Cardiac septum (tissue), 1 donor: ENCODE results near the gene TPM2. TPM values are rescaled to one million over a fixed set of nuclear protein-coding genes. Genes with fewer than 3 reads are reported as not detected.
"Not testable (repeated sequence)": the region's sequence is repeated elsewhere in the genome, so short reads cannot be mapped to it uniquely, and the experiment has no call there.

Source experiments
- DNase-seq: peaks from one replicate; pipeline ENCODE4 v3.0.0-alpha.2; 2020; ENCODE audit warnings: low spot score
- intact Hi-C: fragments of 100-400 bp; cut with DNase I; formaldehyde crosslinking; loops from one replicate; pipeline ENCODE4 v1.14.0; 2022
- microRNA-seq: library from miRNA; unstranded; fragments of <30 nt; microRNA quantifications from one replicate; pipeline ENCODE4 v1.2.0, GENCODE V29; 2020
- total RNA-seq: library from RNA; stranded (reverse); fragmentation: NEBNext Ultra II Directional; extraction: Animal tissue kit (Norgen Biotek cat#: 25700); gene quantifications from one replicate; pipeline ENCODE4 v1.2.1, GENCODE V29; 2021
- donor health status: DM: no; HTN: no; CAD: no.

TPM2 gene
- total RNA-seq, 1 donor from 2014 or later: 690 TPM

GRCh38 chr9:35643046-35643445 is 46.7 kb downstream of the TPM2 start:
- intact Hi-C loops: no loop called here
- DNase-seq: no peak

GRCh38 chr9:35641478-35641877 is 48.2 kb downstream of the TPM2 start:
- intact Hi-C loops: not testable (repeated sequence)

GRCh38 chr9:35640431-35640830 is 49.3 kb downstream of the TPM2 start:
- intact Hi-C loops, DNase-seq: not testable (repeated sequence)

More at GRCh38 chr9:35641478-35641877, 48.2 kb downstream of the TPM2 start:
- DNase-seq: not testable (repeated sequence)

GRCh38 chr9:35639631-35640030 is 50.1 kb downstream of the TPM2 start:
- no peak for DNase-seq
- intact Hi-C loops: no loop called here

GRCh38 chr9:35639225-35639624 is 50.5 kb downstream of the TPM2 start:
- intact Hi-C loops, DNase-seq: not testable (repeated sequence)

- intact Hi-C loops, DNase-seq: not testable (repeated sequence)
Observed at GRCh38 chr9:35638751-35639150, 51.0 kb downstream of the TPM2 start.

- intact Hi-C loops, DNase-seq: not testable (repeated sequence)
Observed at GRCh38 chr9:35637427-35637955, 52.2 kb downstream of the TPM2 start.

GRCh38 chr9:35636877-35637246 is 52.9 kb downstream of the TPM2 start:
- DNase-seq, intact Hi-C loops: not testable (repeated sequence)

GRCh38 chr9:35636135-35636876 is 53.4 kb downstream of the TPM2 start:
- intact Hi-C loops: no loop called here

GRCh38 chr9:35635730-35636129 is 54.0 kb downstream of the TPM2 start:
- DNase-seq: no peak
- intact Hi-C loops: no loop called here

More at GRCh38 chr9:35636135-35636876, 53.4 kb downstream of the TPM2 start:
- no peak for DNase-seq

Small RNA genes within 50 kb of the gene (microRNA-seq; reads per million reads assigned to microRNA genes)
- gene MIR6852 (not detected), gene MIR6853 (not detected)

Other genes starting within 250 kb of the TPM2 start
- gene RUSC2, start 199.8 kb downstream of the TPM2 start, total RNA-seq: 44.5 TPM
- gene TESK1, start 84.7 kb downstream of the TPM2 start, total RNA-seq: 34.2 TPM
- 0.59 TPM for gene CD72, start 71.5 kb downstream of the TPM2 start, total RNA-seq
- gene SIT1, start 39.0 kb downstream of the TPM2 start, total RNA-seq: not detected
- gene RMRP, start 31.9 kb downstream of the TPM2 start, total RNA-seq: 10,677 TPM
- 47.7 TPM for gene CCDC107, start 31.6 kb downstream of the TPM2 start, total RNA-seq
- gene ARHGEF39, start 24.7 kb downstream of the TPM2 start, total RNA-seq: 0.48 TPM
- 0.48 TPM for gene CA9, start 16.0 kb downstream of the TPM2 start, total RNA-seq
- 291 TPM for gene TLN1, start 42.3 kb upstream of the TPM2 start, total RNA-seq
- 25.0 TPM for gene CREB3, start 42.7 kb upstream of the TPM2 start, total RNA-seq
- 98.6 TPM for gene GBA2, start 59.3 kb upstream of the TPM2 start, total RNA-seq
- 40.0 TPM for gene RGP1, start 59.4 kb upstream of the TPM2 start, total RNA-seq
- not detected for gene MSMP, start 64.4 kb upstream of the TPM2 start, total RNA-seq
- 20.4 TPM for gene NPR2, start 101.7 kb upstream of the TPM2 start, total RNA-seq
- gene SPAG8, start 122.3 kb upstream of the TPM2 start, total RNA-seq: 3.5 TPM
- gene HINT2, start 125.1 kb upstream of the TPM2 start, total RNA-seq: 57.6 TPM
- gene FAM221B, start 138.8 kb upstream of the TPM2 start, total RNA-seq: not detected
- 22.0 TPM for gene TMEM8B, start 139.3 kb upstream of the TPM2 start, total RNA-seq
- not detected for gene OR13J1, start 180.5 kb upstream of the TPM2 start, total RNA-seq
- 1.5 TPM for gene HRCT1, start 216.3 kb upstream of the TPM2 start, total RNA-seq
- 4.0 TPM for gene SPAAR, start 219.6 kb upstream of the TPM2 start, total RNA-seq